HG03060 (cell line): ENCODE results near the gene IQCE.

Source experiments
- ATAC-seq: cut with Tn5 transposase; IDR thresholded peaks from one replicate; pipeline ENCODE4 v1.9.1; 2021; ENCODE audit warnings: low read depth, moderate number of reproducible peaks; ENCODE audit not compliant: unreplicated experiment

IQCE gene

DNA sequence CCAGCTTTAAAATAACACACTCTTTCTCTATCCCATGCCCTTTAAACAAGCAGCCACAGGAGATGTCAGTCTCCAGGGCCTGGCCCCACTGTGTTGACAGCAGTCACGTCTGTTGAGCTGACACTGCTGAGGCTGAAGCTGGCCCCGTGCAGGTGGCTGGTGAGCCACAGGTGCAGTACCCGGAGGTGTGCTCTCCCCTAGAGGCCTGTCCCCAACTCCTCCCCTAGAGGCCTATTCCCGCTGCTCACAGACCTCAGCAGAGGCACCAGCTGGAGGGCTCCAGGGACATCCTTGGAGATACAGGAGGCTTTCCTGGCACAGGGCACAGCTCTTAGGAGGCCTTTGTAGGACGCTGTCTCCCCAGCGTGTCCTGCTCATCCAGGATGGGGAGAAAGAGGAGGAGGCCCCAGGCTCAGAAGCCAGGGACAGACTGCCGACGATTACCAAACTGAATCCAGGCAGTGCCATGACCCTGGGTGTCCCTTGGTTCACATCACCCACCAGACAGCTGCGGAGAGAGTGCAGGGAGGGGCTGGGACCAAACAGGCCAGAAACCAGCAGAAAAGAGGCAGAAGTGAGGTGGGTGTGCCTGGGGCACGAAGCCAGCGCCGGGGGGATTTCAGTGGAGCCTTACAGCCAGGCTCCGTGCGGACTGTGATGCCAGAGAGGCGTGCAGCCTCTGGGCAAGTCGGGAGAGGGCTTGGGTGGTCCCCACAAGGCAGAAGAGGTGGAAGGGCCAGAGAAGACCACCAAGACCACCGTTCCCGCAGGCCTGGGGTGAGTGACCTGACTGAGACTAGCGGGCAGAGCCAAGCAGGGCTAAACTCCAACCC, 54.5 kb downstream of the IQCE start:
- no peak for ATAC-seq

DNA sequence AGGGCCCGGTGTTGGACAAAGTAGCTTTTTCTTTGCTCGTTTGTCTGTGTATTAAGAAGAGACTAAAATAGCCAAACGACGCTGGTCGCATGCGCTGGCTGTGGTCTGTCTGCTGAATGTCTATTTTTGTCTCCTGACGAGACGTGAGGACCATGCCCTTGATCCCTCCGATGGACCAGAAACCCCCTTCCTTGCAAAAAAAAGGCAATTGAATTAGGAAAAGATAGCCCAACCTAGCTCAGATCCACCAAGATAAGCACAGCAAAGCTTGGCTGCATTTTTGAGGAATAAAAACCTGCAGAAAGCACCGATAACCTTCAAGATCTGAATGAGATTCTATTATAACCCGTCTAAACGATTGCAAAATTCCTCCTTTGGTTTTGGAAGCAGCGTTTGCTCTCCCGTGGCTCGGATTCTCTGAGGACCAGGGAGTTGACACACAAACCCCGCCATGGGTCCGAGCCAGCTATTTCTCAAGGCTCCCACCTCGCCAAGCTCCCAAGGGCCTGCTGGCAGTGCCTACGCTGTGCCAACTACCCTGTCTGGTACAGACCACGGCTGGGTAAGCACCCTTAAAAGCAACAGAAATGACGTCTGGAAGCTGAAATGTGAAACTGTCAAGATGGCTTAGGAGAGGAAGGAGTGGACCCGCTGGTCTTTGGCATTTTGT, 55.3 kb downstream of the IQCE start:
- no peak for ATAC-seq

DNA sequence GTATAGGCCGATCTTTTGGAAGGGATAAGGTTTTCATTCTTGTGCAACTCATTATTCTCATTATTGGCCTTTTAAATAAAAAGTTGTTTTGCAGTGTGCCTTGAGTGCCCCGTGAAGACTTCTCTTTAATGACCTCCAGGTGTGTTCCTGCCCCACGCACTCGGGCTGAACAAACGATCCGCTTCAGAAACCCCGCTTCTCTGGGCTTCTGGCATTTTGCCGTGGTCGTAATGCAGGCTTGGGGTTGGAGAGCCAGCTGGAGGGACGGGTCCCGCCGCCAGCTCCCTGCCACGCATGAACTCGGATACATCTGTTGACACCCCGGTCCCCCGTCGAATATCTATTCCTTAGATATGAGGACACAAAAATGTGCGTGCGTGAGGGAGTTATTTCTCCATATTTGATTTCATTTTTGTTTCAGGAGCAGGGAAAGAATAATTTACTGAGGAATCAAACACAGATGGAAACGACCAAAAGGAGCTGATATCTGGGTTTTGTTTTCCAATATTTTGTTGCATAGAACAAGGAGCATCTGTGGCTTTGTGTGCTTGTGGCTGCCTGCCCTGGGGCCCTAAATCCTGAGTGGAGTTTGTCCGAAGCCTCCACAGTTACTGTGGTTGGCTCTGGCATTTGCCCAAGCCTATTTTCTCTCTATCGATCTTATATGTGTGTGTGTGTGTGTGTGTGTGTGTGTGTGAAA, 56.0 kb downstream of the IQCE start:
- no peak for ATAC-seq

DNA sequence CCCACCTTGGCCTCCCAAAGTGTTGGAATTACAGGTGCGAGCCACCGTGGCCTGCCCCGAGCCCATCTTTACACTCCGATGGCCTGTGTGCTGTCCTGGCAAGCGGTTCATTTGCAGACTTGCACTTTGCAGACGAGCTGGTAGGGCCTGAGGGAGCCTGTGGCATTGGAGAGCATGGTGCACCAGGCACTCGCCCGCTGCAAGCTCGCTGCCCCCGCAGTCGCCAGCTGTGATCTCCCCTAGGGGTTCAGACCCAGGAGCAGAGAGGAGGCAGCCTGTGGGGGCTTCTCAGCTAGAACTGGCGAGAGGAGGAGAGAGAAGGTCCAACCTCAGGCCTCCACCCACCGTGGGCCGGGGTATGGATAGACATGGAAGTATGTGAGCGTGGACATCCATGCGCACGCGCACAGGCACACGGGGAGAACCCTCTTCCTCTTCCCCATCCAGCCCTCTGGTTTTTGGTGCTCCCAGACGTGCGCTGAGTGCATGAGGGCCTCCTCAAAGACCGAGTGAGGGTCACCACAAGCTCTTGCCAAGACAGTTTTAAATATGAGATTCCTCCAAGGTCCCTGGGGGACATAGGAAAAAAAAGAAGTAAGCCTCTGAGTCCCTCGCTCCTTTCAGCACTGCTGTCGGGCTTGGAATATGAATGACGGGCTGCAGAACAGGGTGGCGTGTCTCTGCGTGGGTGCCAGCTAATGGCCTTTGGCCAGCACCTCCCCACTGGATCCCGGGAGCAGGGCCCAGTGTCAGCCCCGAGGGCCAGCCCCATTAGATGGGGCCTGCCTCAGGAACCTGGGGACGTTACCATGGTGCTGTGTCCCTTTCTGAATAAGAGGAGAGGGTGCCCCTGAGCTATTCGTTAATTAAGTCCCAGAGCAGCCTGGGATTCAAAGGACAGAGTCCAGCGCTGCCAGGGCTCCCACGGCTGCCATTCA, 57.9 kb downstream of the IQCE start:
- no peak for ATAC-seq

DNA sequence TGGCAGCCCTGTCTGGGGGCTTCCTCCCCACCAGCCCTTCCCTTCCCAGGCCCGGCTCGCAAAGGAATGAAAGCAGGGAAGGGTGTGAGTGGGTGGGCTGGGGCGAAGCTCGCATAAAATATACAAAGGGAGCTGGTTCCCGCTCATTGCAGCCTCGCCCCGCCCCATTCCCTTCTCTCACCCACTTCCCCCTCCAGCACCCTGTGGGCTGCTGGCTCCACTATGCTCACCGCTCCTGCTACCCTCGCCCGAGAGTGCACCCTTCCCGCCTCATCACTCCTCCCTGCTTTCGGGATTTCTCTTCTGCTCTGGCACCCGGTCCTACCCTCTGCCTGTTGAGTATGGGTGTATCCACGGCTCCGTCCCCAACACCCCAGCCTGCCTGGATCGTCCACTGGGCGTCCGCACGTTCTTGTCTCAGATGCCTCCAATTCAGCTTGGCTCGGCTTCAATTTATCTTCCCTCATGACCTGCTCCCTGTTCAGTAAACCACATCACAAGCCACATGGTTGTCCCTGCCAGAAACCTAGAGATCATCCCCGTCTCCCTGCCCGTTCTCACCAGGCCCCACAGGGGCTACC, 58.6 kb downstream of the IQCE start:
- no peak for ATAC-seq

DNA sequence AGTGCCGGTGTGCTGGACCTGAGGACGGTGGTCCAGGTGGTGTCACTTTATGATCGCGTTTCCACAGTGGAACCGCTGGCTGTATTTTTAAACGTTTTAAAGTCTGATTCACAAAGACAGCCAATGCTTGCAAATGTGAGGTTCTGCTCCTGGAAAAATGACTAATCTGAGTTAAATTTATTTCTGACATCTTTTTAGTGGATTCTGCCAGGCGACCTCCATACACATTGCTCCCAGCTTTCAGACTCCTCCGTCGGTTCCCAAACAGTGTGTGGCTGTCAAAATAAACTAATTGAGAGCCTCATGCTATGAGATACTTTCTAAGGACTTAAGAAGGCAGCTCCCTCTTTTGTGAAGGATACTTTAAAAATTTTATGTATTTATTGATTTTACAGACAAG, 60.3 kb downstream of the IQCE start:
- no peak for ATAC-seq

DNA sequence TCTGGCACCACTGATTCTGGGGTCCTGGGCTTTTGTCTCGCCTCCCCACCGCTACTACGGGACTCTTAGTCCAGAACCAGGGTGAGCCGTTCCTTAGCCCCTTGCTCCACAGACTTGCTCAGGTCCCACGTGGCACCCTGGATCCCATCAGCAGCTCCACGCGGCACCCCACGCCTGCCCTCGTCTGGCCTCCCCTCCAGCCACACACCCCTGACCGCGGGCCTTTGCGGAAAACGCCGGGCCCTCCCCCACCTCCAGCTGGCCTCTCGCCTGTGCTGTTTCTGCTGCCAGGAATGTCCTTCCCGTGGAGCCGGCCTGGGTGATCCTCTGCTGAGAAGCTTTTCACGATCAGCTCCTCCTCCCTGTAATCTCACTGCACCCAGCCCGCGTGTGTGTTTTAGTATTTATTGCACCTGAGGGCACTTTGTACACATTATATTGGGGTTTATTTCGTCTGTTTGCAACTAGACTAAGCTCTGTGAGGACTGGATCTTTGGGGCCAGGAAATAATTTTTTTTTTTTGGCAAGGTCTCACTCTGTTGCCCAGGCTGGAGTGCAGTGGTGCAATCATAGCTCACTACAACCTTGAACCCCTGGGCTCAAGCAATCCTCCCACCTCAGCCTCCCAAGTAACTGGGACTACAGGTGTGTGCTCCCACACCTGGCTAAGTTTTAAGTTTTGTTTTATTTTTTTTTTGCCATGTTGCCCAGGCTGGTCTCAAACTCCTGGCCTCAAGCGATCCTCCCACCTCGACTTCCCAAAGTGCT, 62.5 kb downstream of the IQCE start:
- ATAC-seq: no peak

DNA sequence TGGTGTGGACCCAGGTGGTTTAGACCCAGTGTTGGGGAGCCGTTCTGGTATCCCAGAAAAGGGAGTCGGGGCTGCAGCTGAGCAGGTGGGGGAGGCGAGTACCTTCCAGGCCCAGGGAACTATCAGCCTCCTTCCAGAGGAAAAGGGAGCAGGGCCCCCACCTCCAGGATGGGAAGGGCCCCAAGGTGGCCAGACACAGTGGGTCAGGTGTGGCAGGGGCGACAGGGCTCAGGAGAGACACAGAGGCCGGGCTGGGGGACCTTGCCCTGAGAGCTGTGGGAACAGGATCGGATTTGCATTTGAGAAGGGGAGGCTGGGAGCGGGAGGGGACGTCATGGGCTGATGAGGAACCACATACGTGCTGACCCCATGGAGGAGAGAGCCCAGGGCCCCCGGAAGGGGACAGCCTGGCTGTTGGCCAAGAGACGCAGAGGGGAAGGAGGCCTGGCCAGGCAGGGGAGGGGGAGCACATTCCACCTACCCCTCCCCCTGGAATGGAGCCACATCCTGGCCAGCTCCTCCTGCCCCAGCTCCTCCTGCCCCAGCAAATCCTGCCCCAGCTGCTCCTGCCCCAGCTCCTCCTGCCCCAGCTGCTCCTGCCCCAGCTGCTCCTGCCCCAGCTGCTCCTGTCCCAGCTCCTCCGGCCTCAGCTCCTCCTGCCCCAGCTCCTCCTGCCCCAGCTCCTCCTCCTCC, 63.3 kb downstream of the IQCE start:
- ATAC-seq: no peak

DNA sequence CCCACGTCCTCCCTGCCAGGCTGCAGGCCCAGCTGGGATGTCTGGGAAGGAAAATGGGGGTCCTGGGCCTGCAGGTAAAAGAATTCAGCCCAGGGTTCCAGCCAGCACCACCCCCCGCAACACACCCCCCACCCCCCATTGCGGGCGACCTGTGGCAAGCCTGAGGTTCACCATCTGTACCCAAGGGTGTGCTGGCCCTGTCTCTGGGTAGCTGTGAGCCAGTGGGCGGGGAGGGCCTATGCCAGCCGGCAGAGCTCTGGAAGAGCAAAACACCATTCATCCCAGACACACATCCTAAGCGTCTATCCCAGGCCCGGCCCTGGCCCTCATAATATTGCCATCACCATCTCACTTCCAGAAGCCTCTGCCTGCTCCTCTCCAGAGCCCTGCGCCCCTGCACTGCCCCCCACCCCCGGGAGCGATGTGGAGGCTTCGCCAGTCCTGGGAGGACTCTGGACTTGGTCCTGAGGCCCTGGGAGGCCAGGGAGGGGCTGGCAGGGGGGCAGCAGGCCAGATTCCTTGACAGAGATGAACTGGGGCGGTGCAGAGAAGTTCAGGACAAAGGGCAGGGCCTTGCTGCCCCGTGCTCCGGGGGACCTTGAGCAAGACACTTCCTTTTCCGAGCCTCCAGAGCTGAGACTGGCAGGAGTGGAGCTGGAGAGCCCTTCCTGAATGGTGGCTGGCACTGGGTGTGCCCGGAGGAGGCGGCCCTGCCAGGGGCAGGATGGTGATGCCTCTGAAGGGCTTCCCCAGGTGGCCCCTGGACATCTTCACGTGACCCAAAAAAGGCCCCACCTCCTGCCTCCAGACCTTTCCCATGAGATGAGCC, 64.3 kb downstream of the IQCE start:
- ATAC-seq: no peak

DNA sequence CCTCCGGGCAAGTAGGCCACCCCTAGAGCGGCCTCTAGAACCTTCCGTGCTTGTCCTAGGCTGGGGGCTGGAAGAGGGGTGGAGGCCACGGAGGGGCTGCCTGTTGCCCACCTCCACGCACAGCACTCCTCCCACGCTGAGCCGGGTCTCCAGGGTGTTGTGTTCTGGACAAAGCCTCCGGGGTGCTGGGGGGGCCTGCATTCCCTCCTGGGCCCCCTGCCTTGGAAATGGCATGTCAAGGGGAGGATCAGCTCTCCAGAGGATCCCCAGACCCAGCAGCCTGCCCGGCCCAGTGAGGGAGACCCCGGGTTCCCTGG, 64.9 kb downstream of the IQCE start:
- ATAC-seq: no peak

DNA sequence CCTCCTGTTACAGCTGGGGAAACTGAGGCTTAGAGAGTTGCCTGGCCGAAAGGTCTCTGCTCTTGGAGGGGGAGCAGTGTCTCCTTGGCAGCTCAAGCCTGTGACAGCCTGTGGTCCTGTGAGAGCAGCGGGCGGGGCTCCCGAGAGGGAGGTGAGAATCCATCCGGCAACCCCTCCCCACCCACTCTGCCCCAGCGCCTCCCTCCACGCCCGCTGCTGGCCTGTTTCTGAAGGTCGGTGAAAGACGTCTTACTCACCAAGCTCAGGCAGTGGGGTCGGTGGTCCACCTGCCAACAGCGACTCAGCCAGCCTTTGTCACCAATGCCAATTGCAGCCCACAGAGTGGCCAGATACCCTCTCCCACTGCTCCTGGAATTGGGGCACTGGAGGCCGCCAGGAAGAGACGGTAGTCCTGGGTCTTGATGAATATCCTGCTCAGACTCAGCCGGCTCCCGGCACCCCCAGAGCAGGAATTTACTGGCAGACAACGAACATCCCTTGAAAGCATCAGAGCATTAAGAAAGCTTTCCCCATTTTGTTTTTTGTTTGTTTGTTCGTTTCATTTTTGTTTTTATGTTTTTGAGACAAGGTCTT, 65.6 kb downstream of the IQCE start:
- ATAC-seq: no peak

DNA sequence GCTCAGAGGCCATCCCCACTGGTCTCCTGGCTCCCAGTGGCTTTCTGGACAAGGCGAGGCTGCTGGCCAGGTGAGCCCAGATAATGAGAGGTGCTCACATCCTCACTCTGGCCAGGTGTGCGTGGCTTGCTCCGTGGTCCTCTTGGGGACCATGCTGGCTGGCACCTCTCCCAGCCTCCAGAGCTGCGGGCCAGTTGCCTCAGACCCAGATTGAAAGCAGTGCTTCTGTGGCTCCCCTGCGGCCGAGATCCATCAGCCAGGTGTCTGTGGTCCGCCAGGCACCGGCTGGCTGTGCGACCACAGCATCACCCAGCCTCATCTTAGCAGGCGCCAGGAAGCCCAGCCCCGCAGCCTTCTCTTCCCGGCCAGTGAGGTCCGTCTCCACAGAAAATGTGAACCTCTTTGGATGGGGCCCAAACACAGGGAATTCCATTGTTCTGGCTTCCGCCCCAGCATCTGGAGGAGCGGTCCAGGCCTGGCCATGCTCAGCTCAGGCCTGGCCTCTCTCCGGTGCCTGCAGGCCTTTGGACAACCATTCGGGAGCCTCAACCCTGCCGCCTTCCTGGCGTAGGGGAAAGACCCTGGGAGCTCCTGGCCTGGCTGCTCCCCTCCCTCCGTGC, 67.8 kb downstream of the IQCE start:
- ATAC-seq: no peak

DNA sequence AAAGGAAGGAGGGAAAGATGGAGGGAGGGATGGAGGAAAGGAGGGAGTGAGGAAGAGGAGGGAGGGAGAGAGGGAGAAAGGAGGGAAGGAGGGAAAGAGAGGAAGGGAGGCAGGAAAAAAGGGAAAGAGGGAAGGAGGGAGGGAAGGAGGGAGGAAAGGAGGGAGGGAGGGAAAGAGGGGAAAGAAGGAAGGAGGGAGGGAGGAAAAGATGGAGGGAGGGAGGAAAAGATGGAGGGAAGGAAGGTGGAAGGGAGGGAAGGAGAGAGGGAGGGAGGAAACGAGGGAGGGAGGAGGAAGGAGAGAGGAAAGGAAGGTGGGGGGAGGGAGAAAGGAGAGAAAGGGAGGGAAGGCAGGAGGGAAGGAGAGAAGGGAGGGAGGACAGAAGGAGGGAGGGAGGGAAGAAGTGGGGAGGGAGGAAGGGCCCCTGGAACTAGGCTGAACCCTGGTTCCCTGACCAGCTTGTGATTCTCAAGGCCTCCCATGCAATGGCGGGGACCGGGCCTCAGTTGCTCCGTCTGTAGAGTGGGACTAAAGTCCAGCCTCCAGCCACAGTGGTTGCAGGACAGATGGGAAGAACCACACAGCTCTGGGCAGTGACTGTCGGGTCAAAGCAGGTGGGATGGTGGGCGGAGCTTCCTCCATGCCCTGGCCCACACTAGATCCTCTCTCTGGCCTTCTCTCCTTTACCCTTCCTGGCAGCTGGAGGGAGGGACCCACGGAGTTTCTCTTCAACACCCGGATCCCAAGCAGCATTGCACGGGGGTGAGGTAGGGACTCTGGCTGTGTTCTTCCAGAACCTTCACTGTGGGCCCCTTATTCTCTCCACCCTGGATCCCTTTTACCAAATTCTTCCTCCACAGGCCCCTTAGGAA, 68.7 kb downstream of the IQCE start:
- no peak for ATAC-seq

DNA sequence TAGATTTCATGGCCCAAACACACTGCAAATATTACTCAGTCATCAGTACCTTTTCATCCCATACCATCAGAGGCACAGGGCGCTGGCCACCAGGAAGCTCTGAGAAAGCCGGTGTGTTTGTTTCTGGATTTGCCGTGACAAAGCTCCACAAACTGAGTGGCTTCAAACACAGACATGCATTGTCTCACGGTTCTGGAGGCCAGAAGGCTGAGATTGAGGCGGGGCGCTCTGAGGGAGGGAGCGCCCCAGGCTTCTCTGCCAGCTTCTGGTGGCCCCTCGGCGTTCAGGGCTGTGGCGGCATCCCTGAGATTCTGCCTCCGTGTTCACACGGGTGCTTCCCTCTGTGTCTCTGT, 69.3 kb downstream of the IQCE start:
- no peak for ATAC-seq

DNA sequence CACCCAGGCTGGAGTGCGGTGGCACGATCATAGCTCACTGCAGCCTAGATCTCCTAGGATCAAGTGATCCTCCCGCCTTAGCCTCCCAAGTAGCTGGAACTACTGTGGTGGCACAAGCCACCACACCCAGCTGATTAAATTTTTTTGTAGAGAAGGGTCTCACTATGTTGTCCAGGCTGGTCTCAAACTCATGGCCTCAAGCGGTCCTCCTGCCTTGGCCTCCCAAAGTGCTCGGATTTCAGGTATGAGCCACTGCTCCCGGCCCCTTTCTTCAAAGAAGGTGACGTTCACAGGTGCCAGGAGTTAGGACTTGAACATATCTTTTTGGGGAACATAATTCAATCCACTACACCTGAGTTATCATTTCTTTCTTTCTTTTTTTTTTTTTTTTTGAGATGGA, 70.1 kb downstream of the IQCE start:
- no peak for ATAC-seq
